Measurements from ENCODE around the gene TECPR2. TPM values are rescaled to one million over a fixed set of nuclear protein-coding genes. Genes with fewer than 3 reads are reported as not detected.

TECPR2 gene
- total RNA-seq, 2 donors from 2014 or later = 12.2 to 17.2 TPM

DNA sequence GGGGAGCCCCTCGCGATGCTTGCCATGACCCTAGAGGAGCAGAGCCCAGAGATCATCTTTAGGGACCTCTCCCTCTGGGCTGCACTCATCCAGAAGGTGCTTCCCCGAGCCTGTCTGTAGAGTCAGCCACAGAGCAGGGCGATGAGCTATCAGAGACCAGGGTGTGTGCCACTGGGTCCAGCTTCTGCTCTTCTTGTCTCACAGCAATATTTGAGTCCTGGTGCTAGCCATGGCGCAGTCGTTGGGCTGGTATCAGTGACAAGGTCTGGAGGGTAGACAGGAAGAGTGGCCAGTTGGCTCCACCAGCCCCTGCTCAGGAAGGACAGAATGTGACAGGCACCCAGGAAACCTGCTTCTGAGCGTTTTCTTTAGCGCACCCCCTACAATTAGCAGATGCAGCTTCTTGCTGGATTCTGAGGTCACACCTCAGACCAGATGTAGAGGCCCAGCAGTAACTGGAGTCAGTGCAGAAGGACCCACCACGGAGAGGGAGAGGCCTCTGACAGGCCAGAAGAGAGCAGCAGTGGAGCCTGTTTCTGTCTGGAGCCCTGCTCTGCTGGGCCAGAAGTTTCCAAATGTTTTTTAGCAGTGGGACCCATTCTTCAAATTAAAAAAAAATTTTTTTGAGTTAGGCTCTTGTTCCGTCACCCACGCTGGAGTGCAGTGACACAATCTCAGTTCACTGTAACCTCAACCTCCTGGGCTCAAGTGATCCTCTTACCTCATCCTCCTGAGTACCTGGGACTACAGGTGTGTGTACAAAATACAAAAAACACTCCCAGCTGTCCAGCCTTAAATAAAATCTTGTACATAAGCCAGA is 123.2 kb downstream of the TECPR2 start:
- Mint-ChIP-seq H3K9me3 (no peaks in the 10 kb centered on the region), H3K27me3 (no peaks in the 10 kb centered on the region), H3K27ac (no peak overlapping the region), H3K4me3 (no peak overlapping the region), H3K4me1 (ENCODE audit: low read depth in 2 of 2) (no peaks in the 10 kb centered on the region), H3K36me3 (peaks cover 12% of the 10 kb centered on the region)
- ATAC-seq (no peak), DNase-seq (ENCODE audit: low spot score) (no peak)

GRCh38 chr14:102486513-102487203 is 123.9 kb downstream of the TECPR2 start:
- Mint-ChIP-seq H3K27ac (no peak overlapping the region), H3K27me3 (no peaks in the 10 kb centered on the region)

DNA sequence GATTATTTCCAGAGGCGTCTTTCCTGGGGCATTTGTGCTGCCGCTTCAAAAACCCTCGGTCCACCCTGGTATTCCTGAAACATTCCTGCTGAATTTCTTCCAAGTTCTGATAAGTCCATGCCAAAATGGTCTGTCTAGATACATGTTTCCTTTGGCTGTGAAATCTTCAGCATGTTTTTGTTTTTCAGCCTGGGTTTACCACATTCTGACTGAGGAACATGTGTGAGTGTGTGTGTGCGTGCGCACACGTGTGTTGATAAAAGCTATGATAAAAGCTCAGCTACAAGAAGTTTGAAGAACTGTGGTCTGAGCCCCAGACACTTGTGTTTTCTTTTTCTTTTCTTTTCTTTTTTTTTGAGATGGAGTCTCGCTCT is 124.5 kb downstream of the TECPR2 start:
- ATAC-seq = no peak
- no peaks in the 10 kb centered on the region for H3K4me1 Mint-ChIP-seq (ENCODE audit: low read depth in 2 of 2)
- H3K9me3 Mint-ChIP-seq = no peaks in the 10 kb centered on the region
- no peak overlapping the region for H3K4me3 Mint-ChIP-seq
- H3K27ac Mint-ChIP-seq = no peak overlapping the region
- peaks cover 11% of the 10 kb centered on the region for H3K36me3 Mint-ChIP-seq
- DNase-seq (ENCODE audit: low spot score) = no peak
- no peaks in the 10 kb centered on the region for H3K27me3 Mint-ChIP-seq

More at GRCh38 chr14:102486513-102487203, 123.9 kb downstream of the TECPR2 start:
- DNase-seq (ENCODE audit: low spot score) = no peak
- peaks cover 12% of the 10 kb centered on the region for H3K36me3 Mint-ChIP-seq
- no peak overlapping the region for H3K4me3 Mint-ChIP-seq
- H3K4me1 Mint-ChIP-seq (ENCODE audit: low read depth in 2 of 2) = no peaks in the 10 kb centered on the region
- no peaks in the 10 kb centered on the region for H3K9me3 Mint-ChIP-seq
- ATAC-seq = no peak

GRCh38 chr14:102490456-102490855 is 127.7 kb downstream of the TECPR2 start:
- no peak for DNase-seq (ENCODE audit: low spot score)
- no peak overlapping the region for H3K4me3 Mint-ChIP-seq
- no peaks in the 10 kb centered on the region for H3K27me3 Mint-ChIP-seq
- H3K9me3 Mint-ChIP-seq = no peaks in the 10 kb centered on the region
- no peak for ATAC-seq
- no peak overlapping the region for H3K27ac Mint-ChIP-seq
- H3K4me1 Mint-ChIP-seq (ENCODE audit: low read depth in 2 of 2) = no peaks in the 10 kb centered on the region
- no peaks in the 10 kb centered on the region for H3K36me3 Mint-ChIP-seq

DNA sequence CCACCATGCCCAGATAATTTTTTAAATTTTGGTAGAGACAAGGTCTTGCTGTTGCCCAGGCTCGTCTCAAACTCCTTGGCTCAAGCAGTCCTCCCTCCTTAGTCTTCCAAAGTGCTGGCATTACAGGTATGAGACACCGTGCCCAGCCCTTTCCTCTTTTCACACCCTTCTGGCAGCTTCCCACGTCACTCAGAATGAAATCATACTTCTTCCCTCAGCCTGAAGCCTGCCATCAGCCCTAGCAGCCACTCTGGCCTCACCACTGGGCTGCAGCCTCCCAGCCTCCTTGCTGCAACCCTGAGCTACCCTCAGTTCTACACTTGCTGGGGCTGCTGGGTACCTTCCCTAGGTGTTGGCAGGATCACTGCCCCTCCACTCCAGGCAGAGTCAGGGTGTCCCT is 128.6 kb downstream of the TECPR2 start:
- DNase-seq (ENCODE audit: low spot score) = no peak

GRCh38 chr14:102491786-102492530 is 129.2 kb downstream of the TECPR2 start:
- H3K4me3 Mint-ChIP-seq = no peak overlapping the region
- no peaks in the 10 kb centered on the region for H3K27me3 Mint-ChIP-seq
- ATAC-seq (no peak), DNase-seq (ENCODE audit: low spot score) (no peak)
- no peaks in the 10 kb centered on the region for H3K4me1 Mint-ChIP-seq (ENCODE audit: low read depth in 2 of 2)
- no peaks in the 10 kb centered on the region for H3K9me3 Mint-ChIP-seq
- no peak overlapping the region for H3K27ac Mint-ChIP-seq
- H3K36me3 Mint-ChIP-seq = no peaks in the 10 kb centered on the region

More for the DNA sequence above, 128.6 kb downstream of the TECPR2 start:
- H3K4me3 Mint-ChIP-seq = no peak overlapping the region
- H3K4me1 Mint-ChIP-seq (ENCODE audit: low read depth in 2 of 2) = no peaks in the 10 kb centered on the region
- H3K36me3 Mint-ChIP-seq = no peaks in the 10 kb centered on the region
- H3K9me3 Mint-ChIP-seq = no peaks in the 10 kb centered on the region
- no peaks in the 10 kb centered on the region for H3K27me3 Mint-ChIP-seq
- no peak overlapping the region for H3K27ac Mint-ChIP-seq
- ATAC-seq = no peak

GRCh38 chr14:102492531-102492910 is 129.8 kb downstream of the TECPR2 start:
- no peaks in the 10 kb centered on the region for H3K36me3 Mint-ChIP-seq
- H3K4me3 Mint-ChIP-seq = no peak overlapping the region
- ATAC-seq (no peak), DNase-seq (ENCODE audit: low spot score) (no peak)
- no peaks in the 10 kb centered on the region for H3K4me1 Mint-ChIP-seq (ENCODE audit: low read depth in 2 of 2)
- H3K27me3 Mint-ChIP-seq = no peaks in the 10 kb centered on the region
- no peaks in the 10 kb centered on the region for H3K9me3 Mint-ChIP-seq
- no peak overlapping the region for H3K27ac Mint-ChIP-seq

GRCh38 chr14:102493096-102493495 is 130.4 kb downstream of the TECPR2 start:
- Mint-ChIP-seq H3K4me1 (ENCODE audit: low read depth in 2 of 2) (no peaks in the 10 kb centered on the region), H3K9me3 (no peaks in the 10 kb centered on the region), H3K36me3 (no peaks in the 10 kb centered on the region), H3K27me3 (no peaks in the 10 kb centered on the region), H3K27ac (no peak overlapping the region), H3K4me3 (no peak overlapping the region)
- DNase-seq (ENCODE audit: low spot score) (no peak), ATAC-seq (no peak)

DNA sequence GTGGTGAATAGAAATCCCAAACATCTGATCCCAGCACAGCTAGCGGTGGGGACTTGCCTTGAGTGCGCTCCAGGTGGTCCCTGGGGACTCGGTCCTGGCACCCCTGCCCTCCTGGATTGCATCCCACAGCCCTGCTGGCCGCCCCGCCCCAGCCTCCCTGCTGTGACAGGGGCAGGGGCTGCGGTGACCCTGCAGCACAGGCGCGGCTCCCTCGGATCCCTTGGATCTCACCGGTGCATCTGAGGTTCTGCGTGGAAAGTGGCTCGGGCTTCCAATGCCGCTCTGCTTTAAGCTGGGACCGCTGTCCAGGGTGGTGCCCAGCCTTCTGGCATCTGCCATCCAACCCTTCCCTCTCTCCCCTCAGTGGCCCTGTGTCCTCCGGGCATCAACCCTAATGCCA is 130.8 kb downstream of the TECPR2 start:
- DNase-seq (ENCODE audit: low spot score) (no peak), ATAC-seq (no peak)
- H3K27ac Mint-ChIP-seq = no peak overlapping the region
- H3K4me1 Mint-ChIP-seq (ENCODE audit: low read depth in 2 of 2) = no peaks in the 10 kb centered on the region
- no peaks in the 10 kb centered on the region for H3K36me3 Mint-ChIP-seq
- no peaks in the 10 kb centered on the region for H3K27me3 Mint-ChIP-seq
- no peak overlapping the region for H3K4me3 Mint-ChIP-seq
- no peaks in the 10 kb centered on the region for H3K9me3 Mint-ChIP-seq

GRCh38 chr14:102495491-102496330 is 133.0 kb downstream of the TECPR2 start:
- no peak for ATAC-seq

DNA sequence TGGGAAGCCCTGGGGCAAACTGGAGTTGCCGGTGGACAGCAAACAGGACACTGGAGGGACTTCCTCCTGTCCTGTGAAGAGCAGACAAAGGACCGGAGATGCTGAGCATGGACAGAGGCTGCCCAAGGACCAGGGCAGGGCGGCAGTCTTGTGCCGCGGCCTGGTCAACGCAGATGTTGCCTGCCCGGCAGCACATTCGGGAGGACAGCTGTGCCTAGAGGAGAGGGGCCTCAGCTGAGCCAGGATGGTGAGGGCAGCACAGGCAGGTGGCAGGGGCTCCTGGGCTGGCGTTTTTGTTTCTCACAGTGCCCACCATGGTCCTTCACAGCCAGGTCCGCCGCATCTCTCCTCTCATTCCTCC is 133.6 kb downstream of the TECPR2 start:
- Mint-ChIP-seq H3K36me3 (no peaks in the 10 kb centered on the region), H3K4me1 (ENCODE audit: low read depth in 2 of 2) (peaks cover 11 to 14% of the 10 kb centered on the region in 2 donors), H3K27me3 (no peaks in the 10 kb centered on the region), H3K27ac (no peak overlapping the region), H3K4me3 (no peak overlapping the region), H3K9me3 (no peaks in the 10 kb centered on the region)
- DNase-seq (ENCODE audit: low spot score) (no peak), ATAC-seq (no peak)

More at GRCh38 chr14:102495491-102496330, 133.0 kb downstream of the TECPR2 start:
- no peak overlapping the region for H3K4me3 Mint-ChIP-seq
- no peaks in the 10 kb centered on the region for H3K27me3 Mint-ChIP-seq
- H3K36me3 Mint-ChIP-seq = no peaks in the 10 kb centered on the region
- no peaks in the 10 kb centered on the region for H3K9me3 Mint-ChIP-seq
- no peak overlapping the region for H3K27ac Mint-ChIP-seq
- no peak for DNase-seq (ENCODE audit: low spot score)
- peaks cover 8 to 9% of the 10 kb centered on the region in 2 donors for H3K4me1 Mint-ChIP-seq (ENCODE audit: low read depth in 2 of 2)

DNA sequence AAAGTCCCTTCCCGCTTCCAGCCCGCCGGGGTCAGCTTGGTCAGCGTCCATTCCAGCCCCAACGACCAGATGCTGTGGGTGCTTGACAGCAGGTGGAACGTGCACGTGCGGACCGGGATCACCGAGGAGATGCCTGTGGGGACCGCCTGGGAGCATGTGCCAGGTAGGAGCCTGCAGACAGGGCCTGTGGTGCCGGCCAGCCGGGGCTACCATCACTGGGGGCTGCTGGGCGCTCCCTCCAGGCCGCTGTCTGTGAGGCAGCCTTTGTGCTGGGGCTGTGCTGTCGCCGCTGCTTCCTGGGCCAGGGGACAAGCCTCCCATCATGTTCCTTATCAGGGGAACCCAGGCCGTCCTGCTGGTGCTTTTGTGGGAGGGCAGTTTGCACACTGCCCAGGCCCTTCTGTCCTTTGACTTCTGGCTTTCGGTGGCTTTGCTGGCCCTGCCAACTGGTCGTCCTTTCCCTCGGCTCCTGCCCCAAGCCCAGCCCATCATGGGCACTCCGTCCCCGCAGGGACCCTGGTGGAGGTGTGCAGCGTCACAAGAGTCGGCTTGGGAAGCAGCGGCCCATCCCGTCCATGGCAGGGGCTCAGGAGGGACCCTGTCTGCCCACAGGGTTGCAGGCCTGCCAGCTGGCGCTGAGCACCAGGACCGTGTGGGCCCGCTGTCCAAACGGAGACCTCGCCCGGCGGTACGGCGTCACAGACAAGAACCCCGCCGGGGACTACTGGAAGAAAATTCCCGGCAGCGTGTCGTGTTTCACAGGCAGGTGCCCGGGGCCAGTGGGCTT is 134.4 kb downstream of the TECPR2 start:
- H3K27ac Mint-ChIP-seq = no peak overlapping the region
- H3K36me3 Mint-ChIP-seq = no peaks in the 10 kb centered on the region
- no peaks in the 10 kb centered on the region for H3K9me3 Mint-ChIP-seq
- H3K4me3 Mint-ChIP-seq = no peak overlapping the region
- no peak for ATAC-seq
- DNase-seq (ENCODE audit: low spot score) = no peak
- peaks cover 11 to 14% of the 10 kb centered on the region in 2 donors for H3K4me1 Mint-ChIP-seq (ENCODE audit: low read depth in 2 of 2)
- H3K27me3 Mint-ChIP-seq = no peaks in the 10 kb centered on the region
